H1 (cell line): ENCODE results near the gene PCDHGA8. TPM values are rescaled to one million over a fixed set of nuclear protein-coding genes. Genes with fewer than 3 reads are reported as not detected.

Experiments used
- CTCF ChIA-PET: fragments of 300-600 bp; sonication (Branson Sonifier 250); formaldehyde crosslinking; loops from one replicate; lab custom pipeline; 2021; ENCODE audit not compliant: partially characterized antibody; lab: Charles Lee
- POLR2A ChIA-PET: fragments of 300-600 bp; sonication (Branson Sonifier 250); formaldehyde crosslinking; loops from one replicate; lab custom pipeline; 2021; ENCODE audit warnings: inconsistent platforms; ENCODE audit not compliant: partially characterized antibody; lab: Charles Lee
- DNase-seq, 2 experiments: peaks; one replicate each; pipeline versions ENCODE4 v3.0.0 to v3.0.0-alpha.2; 2010 to 2022; ENCODE audit warnings: low spot score in 2 of 2, low read depth in 1 of 2, mixed read lengths in 1 of 2
- FAIRE-seq: peaks from 2 replicates; lab custom pipeline; 2011; peaks lifted over from hg19 to GRCh38; lab: Jason Lieb, UNC
- H2AFZ ChIP-seq: 2 replicates; pipeline ENCODE4 v1.8.1; 2012; ENCODE audit warnings: low read length, inconsistent platforms
- H2AK5ac ChIP-seq: 2 replicates; pipeline ENCODE4 v1.6.1; 2013; ENCODE audit warnings: low read depth, low read length
- H2BK120ac ChIP-seq: replicated peaks from 2 replicates; pipeline ENCODE3; 2013; ENCODE audit warnings: low read depth, low read length, inconsistent platforms
- H2BK12ac ChIP-seq: 2 replicates; pipeline ENCODE4 v1.6.1; 2013; ENCODE audit warnings: low read depth, low read length
- H2BK15ac ChIP-seq: 2 replicates; pipeline ENCODE4 v1.6.1; 2013; ENCODE audit warnings: low read length
- H2BK20ac ChIP-seq: 2 replicates; pipeline ENCODE4 v1.6.1; 2013; ENCODE audit warnings: low read length
- H2BK5ac ChIP-seq: 2 replicates; pipeline ENCODE4 v1.6.1; 2013; ENCODE audit warnings: low read depth, low read length
- H3K14ac ChIP-seq: 2 replicates; pipeline ENCODE4 v1.6.1; 2013; ENCODE audit warnings: inconsistent platforms; ENCODE audit not compliant: insufficient read length
- H3K18ac ChIP-seq: 2 replicates; pipeline ENCODE4 v1.6.1; 2013; ENCODE audit warnings: low read length; ENCODE audit errors: extremely low read depth
- H3K23ac ChIP-seq: 2 replicates; pipeline ENCODE4 v1.6.1; 2013; ENCODE audit warnings: inconsistent platforms; ENCODE audit not compliant: insufficient read length
- H3K23me2 ChIP-seq: 2 replicates; pipeline ENCODE4 v1.6.1; 2013; ENCODE audit warnings: low read depth, low read length
- H3K27ac ChIP-seq: 2 replicates; pipeline ENCODE4 v1.6.1; 2011; ENCODE audit warnings: low read depth, low read length, inconsistent platforms
- H3K27me3 ChIP-seq, 4 experiments: replicated peaks in 1 of 4; 1 replicate in 1 of 4; 2 replicates in 3 of 4; pipeline versions ENCODE4 v1.6.1 to v1.8.1; 2011 to 2013; ENCODE audit warnings: low read length in 3 of 4, mild to moderate bottlenecking in 3 of 4, inconsistent platforms in 2 of 4, mixed read lengths in 2 of 4, moderate library complexity in 1 of 4; ENCODE audit not compliant: control insufficient read depth in 3 of 4, insufficient read depth in 3 of 4; ENCODE audit errors: extremely low read depth in 1 of 4
- H3K36me3 ChIP-seq, 4 experiments: 2 replicates each; pipeline versions ENCODE4 v1.6.1 to v1.8.1; 2011 to 2013; ENCODE audit warnings: mild to moderate bottlenecking in 4 of 4, low read length in 3 of 4, moderate library complexity in 2 of 4, control low read depth in 1 of 4, inconsistent platforms in 1 of 4; ENCODE audit not compliant: insufficient read depth in 4 of 4, control insufficient read depth in 2 of 4
- H3K4ac ChIP-seq: replicated peaks from 2 replicates; pipeline ENCODE3; 2013; ENCODE audit warnings: low read length, low read depth, mixed read lengths, inconsistent platforms; ENCODE audit not compliant: insufficient read length
- H3K4me1 ChIP-seq, 4 experiments: replicated peaks in 1 of 4; 1 replicate in 1 of 4; 2 replicates in 3 of 4; pipeline versions ENCODE4 v1.6.1 to v1.8.1; 2011 to 2013; ENCODE audit warnings: low read length in 3 of 4, inconsistent platforms in 2 of 4, mixed read lengths in 1 of 4; ENCODE audit not compliant: insufficient read depth in 4 of 4, control insufficient read depth in 3 of 4
- H3K4me2 ChIP-seq, 2 experiments: 2 replicates each; pipeline versions ENCODE4 v1.6.1 to v1.8.1; 2011 to 2013; ENCODE audit warnings: low read depth in 2 of 2, low read length in 2 of 2, control low read depth in 1 of 2, inconsistent platforms in 1 of 2, mild to moderate bottlenecking in 1 of 2; ENCODE audit not compliant: insufficient read depth in 1 of 2
- H3K4me3 ChIP-seq, 4 experiments: fragments of 200-600, 300-600 bp in 1 of 4; sonication (generic), shearing (Covaris generic), sonication (Bioruptor Twin) in 1 of 4; 2 replicates each; pipeline versions ENCODE4 v1.5.1 to v1.8.1; 2011 to 2016; ENCODE audit warnings: low read length in 4 of 4, low read depth in 3 of 4, control low read depth in 2 of 4, inconsistent platforms in 2 of 4, mild to moderate bottlenecking in 2 of 4, mixed read lengths in 1 of 4, moderate library complexity in 1 of 4; ENCODE audit not compliant: insufficient read depth in 2 of 4; ENCODE audit errors: extremely low read depth in 1 of 4
- H3K56ac ChIP-seq: replicated peaks from 2 replicates; pipeline ENCODE3; 2013; ENCODE audit warnings: low read depth, mild to moderate bottlenecking, mixed read lengths, low read length, inconsistent platforms; ENCODE audit not compliant: insufficient read length
- H3K79me1 ChIP-seq: 2 replicates; pipeline ENCODE4 v1.6.1; 2013; ENCODE audit warnings: low read depth, low read length, control low read depth
- H3K79me2 ChIP-seq, 2 experiments: 2 replicates each; pipeline versions ENCODE4 v1.6.1 to v1.8.1; 2012 to 2013; ENCODE audit warnings: low read length in 2 of 2, mild to moderate bottlenecking in 2 of 2, inconsistent platforms in 1 of 2; ENCODE audit not compliant: insufficient read depth in 2 of 2, control insufficient read depth in 1 of 2
- H3K9ac ChIP-seq, 4 experiments: replicated peaks in 1 of 4; 1 replicate in 1 of 4; 2 replicates in 3 of 4; pipeline versions ENCODE4 v1.6.1 to v1.8.1; 2011 to 2013; ENCODE audit warnings: low read depth in 3 of 4, low read length in 3 of 4, control low read depth in 2 of 4, mild to moderate bottlenecking in 2 of 4, moderate library complexity in 2 of 4, inconsistent platforms in 1 of 4; ENCODE audit errors: extremely low read depth in 1 of 4
- H3K9me3 ChIP-seq, 2 experiments: 2 replicates each; pipeline versions ENCODE4 v1.6.1 to v1.8.1; 2012 to 2013; ENCODE audit warnings: mild to moderate bottlenecking in 2 of 2, moderate library complexity in 2 of 2, control low read depth in 1 of 2, inconsistent platforms in 1 of 2, low read depth in 1 of 2, low read length in 1 of 2, mixed read lengths in 1 of 2; ENCODE audit not compliant: insufficient read depth in 2 of 2
- H4K20me1 ChIP-seq, 2 experiments: replicated peaks in 1 of 2; 2 replicates each; pipeline versions ENCODE3 to v1.8.1; 2011 to 2013; ENCODE audit warnings: inconsistent platforms in 2 of 2, low read length in 2 of 2, mild to moderate bottlenecking in 1 of 2; ENCODE audit not compliant: insufficient read depth in 2 of 2, control insufficient read depth in 1 of 2
- H4K5ac ChIP-seq: 2 replicates; pipeline ENCODE4 v1.6.1; 2013; ENCODE audit warnings: low read length, low read depth, mixed read lengths, inconsistent platforms; ENCODE audit not compliant: insufficient read length
- H4K8ac ChIP-seq: 2 replicates; pipeline ENCODE4 v1.8.0; 2013; ENCODE audit warnings: mild to moderate bottlenecking, moderate library complexity, low read length, inconsistent platforms; ENCODE audit not compliant: insufficient read depth; ENCODE audit errors: extremely low read depth
- H4K91ac ChIP-seq: replicated peaks from 2 replicates; pipeline ENCODE3; 2013; ENCODE audit warnings: low read length, mixed read lengths, inconsistent platforms; ENCODE audit not compliant: insufficient read length
- WGBS, 2 experiments: shearing (Covaris generic) in 1 of 2; methylation state at CpG; one replicate each; pipeline versions ENCODE4 v1.1.6 to v1.1.7; 2013 to 2015; ENCODE audit warnings: low lambda C conversion rate in 2 of 2, mixed read lengths in 2 of 2, inconsistent platforms in 1 of 2, low coverage in 1 of 2, missing lambda C conversion rate in 1 of 2; ENCODE audit not compliant: insufficient replicate concordance in 2 of 2, insufficient coverage in 1 of 2, insufficient read length in 1 of 2; ENCODE audit errors: extremely low coverage in 1 of 2, missing lambda C conversion rate in 1 of 2; 5-methylcytosine and 5-hydroxymethylcytosine counted together
- polyA plus RNA-seq, 7 experiments: library from polyadenylated mRNA; depleted of rRNA in 3 of 7; stranded (reverse) in 5 of 7; unstranded in 2 of 7; fragments of >200 nt in 5 of 7; fragments of 200-250 nt in 2 of 7; gene quantifications; 1 replicate in 5 of 7; 2 replicates in 1 of 7; 4 replicates in 1 of 7; pipeline versions ENCODE4 v1.2.1 to v1.2.3, GENCODE V29; 2011 to 2013; ENCODE audit warnings: missing spikeins in 2 of 7, mixed read lengths in 2 of 7
- total RNA-seq: library from RNA; stranded (reverse); fragmentation: NEBNext Ultra II Directional; extraction: Animal tissue kit (Norgen Biotek cat#: 25700); gene quantifications from 2 replicates; pipeline ENCODE4 v1.2.1, GENCODE V29; 2021

The PCDHGA8 gene
- total and polyA plus RNA-seq, 2 of the 8 experiments (the other 6 are each of a cell fraction or from before 2014, with no cell fraction given): 0.79 to 1.4 TPM

- H3K23me2 ChIP-seq: no peaks in the 10 kb centered on the region
- no peak overlapping the region for H2BK20ac ChIP-seq
- H2AK5ac ChIP-seq: no peak overlapping the region
- no peak overlapping the region for H3K4me3 ChIP-seq
- H3K14ac ChIP-seq: no peak overlapping the region
- FAIRE-seq (no peak), DNase-seq (no peak)
- H3K23ac ChIP-seq: no peak overlapping the region
- no peak overlapping the region for H2AFZ ChIP-seq
- H3K27ac ChIP-seq: no peak overlapping the region
- H3K4me1 ChIP-seq: no peaks in the 10 kb centered on the region
- no peak overlapping the region for H3K4ac ChIP-seq
- POLR2A ChIA-PET: no interaction called here
- H3K79me2 ChIP-seq: no peaks in the 10 kb centered on the region
- no peak overlapping the region for H4K5ac ChIP-seq
- WGBS, 2 experiments: 88% methylated on average over 2 of the region's 2 CpGs; no CpG with 5 or more reads in 1 of the 2 experiments
- H3K4me2 ChIP-seq: no peak overlapping the region
- no peak overlapping the region for H3K18ac ChIP-seq
- no peaks in the 10 kb centered on the region for H3K27me3 ChIP-seq
- H3K9ac ChIP-seq: no peak overlapping the region
- H4K20me1 ChIP-seq: peaks cover 0 to 2% of the 10 kb centered on the region in 2 experiments
- no peak overlapping the region for H4K8ac ChIP-seq
- H3K36me3 ChIP-seq: no peaks in the 10 kb centered on the region
- H2BK15ac ChIP-seq: no peak overlapping the region
- peaks cover 2 to 16% of the 10 kb centered on the region in 2 experiments; a peak in 2 of 4 replicates for H3K9me3 ChIP-seq
- no peak overlapping the region for H2BK120ac ChIP-seq
- H3K56ac ChIP-seq: no peak overlapping the region
- H3K79me1 ChIP-seq: no peaks in the 10 kb centered on the region
- no peak overlapping the region for H4K91ac ChIP-seq
- H2BK5ac ChIP-seq: no peak overlapping the region
- no peak overlapping the region for H2BK12ac ChIP-seq
- CTCF ChIA-PET: interaction anchor here (1.0 to 4.9 kb wide), 15 partner anchors 16 to 650 kb away, joined by 3 to 22 read pairs (median 4); partner anchors contain the start of genes PCDHB14, PCDHGA10, PCDHGA11 and PCDHGA9
These were observed 44.8 kb downstream of the PCDHGA8 start for GRCh38 chr5:141437221-141437620.
